HG02623 (cell line): ENCODE results near the gene ETS2.

Experiments
- ATAC-seq: cut with Tn5 transposase; IDR thresholded peaks from one replicate; pipeline ENCODE4 v1.9.1; 2021; ENCODE audit warnings: moderate library complexity; ENCODE audit not compliant: unreplicated experiment

The ETS2 gene

DNA sequence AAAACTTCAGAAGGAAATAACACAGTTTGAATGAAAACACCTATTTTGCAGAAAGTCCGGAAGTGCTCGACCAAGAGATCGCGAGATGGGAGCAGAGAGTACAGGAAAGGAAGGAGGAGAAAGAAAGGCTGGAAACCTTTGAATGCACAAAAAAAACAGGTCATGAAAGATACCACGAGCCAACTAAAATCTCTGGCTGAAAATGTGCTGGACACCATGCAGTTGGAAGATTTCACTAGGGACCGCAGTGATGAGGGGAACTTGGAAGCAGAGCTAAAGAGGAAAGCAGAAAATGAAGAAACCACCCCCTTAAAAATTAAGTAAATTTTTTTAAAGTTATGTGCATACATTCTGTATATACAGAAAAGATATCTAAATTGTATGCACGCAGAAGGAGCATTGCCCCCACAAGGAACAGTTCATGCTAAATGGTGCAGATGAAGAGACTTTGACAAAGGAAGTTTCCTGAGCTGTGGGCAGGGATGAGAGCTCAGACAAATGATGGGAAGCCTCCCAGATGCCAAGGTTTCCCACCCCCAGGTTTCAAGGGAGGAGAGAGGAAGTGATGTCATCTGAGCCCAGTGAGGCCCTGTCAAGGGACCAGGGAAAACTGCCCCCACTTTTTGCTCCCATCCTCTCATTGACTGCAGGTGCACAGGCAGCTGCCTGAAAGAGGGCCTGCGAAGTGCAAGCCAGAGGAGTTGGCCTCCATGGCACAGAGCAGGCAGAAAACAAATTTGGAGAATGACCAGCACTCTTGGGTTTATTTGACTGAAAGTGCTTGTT is 52.5 kb downstream of the ETS2 start:
- no peak for ATAC-seq

DNA sequence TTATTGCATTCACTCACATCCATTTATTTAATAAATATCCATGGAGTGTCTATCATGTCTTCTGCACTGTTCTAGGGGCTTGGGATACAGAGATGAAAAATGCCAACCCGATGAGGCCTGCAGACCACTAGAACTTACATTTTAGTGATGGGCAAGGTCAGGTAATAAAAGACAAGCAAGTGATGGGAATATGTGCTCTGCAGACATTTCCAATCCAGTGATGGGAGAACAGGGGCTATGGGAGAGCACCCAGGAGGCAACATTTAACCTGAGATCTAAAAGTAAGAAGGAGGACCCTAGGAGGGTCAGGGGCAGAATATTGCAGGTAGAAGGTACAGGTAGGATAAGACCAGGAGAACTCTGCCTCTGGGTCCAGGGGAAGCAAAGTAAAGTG is 53.1 kb downstream of the ETS2 start:
- ATAC-seq = no peak

DNA sequence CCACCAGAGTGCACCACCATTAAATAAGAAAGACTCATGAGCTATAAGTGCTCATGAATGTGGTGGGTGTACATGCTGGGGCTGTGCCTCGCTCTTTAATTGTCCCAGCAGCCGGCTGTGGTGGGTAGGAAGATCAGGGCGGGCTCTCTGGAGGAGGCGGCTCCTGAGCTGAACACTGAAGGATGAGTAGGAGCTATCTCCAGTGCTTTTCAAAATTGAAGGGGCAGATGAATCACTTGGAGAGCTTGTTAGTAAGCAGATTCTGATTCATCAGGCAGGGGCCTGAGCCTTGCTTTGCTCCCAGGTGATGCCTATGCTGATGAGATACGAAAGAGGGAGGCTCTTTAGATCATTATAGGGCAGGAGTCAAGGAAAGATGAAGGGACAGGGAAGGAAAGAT is 54.1 kb downstream of the ETS2 start:
- ATAC-seq = no peak

GRCh38 chr21:38861056-38861455 is 55.3 kb downstream of the ETS2 start:
- no peak for ATAC-seq

DNA sequence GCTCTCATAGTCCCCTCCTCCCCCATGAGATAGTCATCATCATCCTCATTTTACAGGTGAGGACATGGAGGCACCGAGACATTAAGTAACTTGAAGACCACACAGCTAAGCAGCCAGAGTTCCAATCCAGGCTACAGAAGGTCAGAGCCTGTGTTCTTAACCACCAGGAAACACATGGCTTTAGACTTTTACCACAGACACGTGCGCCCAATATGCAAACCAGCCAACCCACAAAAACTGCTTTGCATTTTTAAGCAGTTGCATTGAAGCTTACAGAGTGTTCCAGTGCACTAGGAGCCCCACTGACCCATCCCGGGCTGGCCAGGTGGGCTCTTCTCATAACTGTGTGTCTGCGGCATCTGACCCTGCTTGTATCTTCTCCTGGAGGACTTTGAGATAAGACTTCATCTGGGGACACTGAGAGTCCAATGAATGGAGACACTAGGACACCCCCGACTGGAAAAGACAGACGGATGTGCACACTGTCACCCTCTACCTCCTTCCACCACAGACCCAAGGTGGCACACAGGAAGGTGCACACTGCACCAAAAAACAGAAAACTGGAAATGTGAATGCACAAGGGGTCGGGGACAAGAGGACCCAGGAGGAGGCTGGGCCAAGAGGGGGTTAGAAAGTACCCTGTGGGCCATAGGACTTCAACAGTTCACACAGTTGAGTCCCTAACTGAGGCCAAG is 56.4 kb downstream of the ETS2 start:
- ATAC-seq = peak; percentile 90

DNA sequence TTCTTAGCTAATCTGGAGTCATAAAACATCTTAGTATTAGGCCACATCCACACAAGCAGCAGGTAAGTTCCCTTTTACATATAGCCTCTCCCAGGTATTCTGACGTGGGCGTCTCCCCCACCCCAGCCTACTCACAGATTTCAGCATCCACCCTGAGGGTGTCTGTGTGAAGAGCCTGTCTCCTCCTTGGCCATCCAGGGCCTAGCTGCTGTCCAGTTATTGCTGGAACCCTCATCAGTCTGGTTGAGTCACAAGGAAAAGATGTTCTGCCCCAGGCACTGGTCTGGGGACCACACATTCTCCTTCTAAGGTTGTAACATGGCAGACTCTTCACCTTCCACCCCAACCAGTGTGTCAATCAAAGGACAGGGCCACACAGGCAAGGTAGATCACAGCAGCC is 57.6 kb downstream of the ETS2 start:
- ATAC-seq = no peak

DNA sequence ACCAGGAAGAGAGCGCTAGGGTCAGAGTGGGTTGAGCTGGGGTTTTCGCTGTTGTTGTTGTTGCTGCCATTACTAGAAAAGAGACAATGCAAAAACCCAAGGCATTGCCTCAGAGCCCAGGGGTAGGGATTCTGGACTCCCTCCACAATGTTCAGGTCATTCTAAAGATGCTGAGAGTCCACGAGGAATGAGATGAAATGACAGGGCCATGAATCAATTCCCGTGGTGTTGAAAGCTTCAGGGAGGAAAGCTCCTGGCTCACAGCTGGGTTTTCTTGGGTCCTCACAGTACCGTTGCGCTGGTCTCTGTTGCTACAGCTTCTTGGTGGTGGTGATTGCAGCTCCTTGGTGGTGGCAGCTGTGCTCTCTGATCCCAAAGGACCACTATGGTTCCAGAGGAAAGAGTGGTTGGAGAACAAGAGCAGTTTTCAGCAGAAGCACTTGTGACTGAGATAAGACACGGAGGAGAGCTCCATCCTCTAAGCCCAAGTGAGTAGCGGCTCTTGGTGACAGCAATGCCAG is 58.2 kb downstream of the ETS2 start:
- no peak for ATAC-seq

DNA sequence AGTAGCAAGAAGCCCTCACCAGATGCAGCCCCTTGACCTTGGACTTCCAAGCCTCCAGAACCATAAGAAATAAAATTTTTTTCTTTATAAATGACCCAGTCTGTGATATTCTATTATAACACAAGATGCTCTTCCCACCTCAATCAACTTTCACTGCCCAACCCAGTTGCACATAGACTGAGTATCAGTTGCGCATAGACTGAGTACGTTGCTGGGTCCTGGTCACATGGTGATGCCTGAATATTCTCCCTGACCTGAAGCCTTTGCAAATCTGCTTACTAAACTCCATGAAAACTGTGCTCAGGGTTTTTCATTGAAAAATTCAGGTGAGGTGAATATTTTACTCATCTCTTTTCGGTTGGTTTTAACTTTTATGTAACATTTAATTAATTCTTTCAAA is 59.2 kb downstream of the ETS2 start:
- no peak for ATAC-seq

- ATAC-seq = no peak
Measured at GRCh38 chr21:38869196-38869595, 63.5 kb downstream of the ETS2 start.

GRCh38 chr21:38869946-38870345 is 64.2 kb downstream of the ETS2 start:
- ATAC-seq = no peak
